GM21367 (cell line): Measurements from ENCODE around the gene LRRC45.

ENCODE experiments used
- ATAC-seq: cut with Tn5 transposase; IDR thresholded peaks from one replicate; pipeline ENCODE4 v1.9.1; 2021; ENCODE audit not compliant: unreplicated experiment

The LRRC45 gene

DNA sequence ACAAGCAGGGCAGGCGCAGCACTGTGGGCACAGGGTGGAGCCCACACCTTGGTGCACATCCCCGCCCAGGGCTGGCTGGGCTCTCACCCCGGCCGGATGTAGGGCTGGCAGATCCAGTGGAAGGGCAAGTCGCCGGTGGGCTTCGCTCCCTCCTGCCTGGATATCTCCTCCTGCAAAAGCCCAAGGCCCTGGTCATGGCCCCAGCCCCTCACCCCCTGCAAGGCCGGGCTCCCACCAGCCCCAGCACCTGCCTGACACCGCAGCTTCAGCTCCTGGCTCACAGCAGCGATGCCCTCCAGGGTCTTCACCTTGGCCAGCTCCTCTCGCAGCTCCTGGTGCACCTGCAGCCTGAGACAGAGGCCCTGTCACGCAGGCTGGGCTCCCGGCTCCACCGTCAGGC, 37.5 kb downstream of the LRRC45 start:
- no peak for ATAC-seq

DNA sequence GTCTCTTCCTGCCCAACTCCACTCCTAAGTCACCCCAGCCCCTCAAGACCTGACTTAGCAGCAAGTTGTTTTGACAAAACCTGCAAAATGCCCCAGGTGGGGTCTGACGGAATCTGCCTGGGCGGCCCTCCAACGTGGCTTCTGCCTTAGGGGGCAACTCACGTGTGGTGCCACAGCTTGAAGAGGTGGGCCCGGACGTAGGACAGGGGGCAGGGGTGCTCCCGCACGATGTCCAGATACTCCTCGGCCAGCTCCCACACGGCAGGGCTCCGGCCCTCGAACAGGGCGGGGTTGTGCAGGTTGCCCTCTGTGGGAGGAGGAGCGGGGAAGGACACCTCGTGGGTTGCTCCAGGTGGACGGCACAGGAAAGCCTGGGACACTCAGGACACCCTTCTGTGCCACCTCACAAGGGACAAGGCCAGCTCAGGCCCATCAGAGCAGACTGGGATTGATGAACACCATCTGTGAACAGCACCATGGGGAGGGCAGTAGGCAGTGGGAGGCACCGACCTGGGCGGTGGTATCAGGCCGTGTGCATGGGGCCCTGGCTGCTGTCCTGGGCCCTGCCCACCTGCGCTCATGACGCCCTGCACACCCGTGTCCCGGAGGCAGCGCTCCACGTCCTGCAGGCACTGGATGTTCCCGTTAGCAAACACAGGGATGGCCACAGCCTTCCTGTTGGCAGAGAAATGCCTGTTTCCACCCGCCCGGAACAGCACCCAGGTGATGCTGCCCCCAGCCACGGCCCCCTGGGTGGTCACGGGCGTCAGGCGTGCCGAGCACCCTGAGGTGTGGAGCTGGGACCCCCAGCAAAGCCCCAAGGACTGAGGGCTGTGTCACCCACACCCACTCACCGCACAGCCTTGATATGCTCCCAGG, 38.2 kb downstream of the LRRC45 start:
- ATAC-seq, result no peak

DNA sequence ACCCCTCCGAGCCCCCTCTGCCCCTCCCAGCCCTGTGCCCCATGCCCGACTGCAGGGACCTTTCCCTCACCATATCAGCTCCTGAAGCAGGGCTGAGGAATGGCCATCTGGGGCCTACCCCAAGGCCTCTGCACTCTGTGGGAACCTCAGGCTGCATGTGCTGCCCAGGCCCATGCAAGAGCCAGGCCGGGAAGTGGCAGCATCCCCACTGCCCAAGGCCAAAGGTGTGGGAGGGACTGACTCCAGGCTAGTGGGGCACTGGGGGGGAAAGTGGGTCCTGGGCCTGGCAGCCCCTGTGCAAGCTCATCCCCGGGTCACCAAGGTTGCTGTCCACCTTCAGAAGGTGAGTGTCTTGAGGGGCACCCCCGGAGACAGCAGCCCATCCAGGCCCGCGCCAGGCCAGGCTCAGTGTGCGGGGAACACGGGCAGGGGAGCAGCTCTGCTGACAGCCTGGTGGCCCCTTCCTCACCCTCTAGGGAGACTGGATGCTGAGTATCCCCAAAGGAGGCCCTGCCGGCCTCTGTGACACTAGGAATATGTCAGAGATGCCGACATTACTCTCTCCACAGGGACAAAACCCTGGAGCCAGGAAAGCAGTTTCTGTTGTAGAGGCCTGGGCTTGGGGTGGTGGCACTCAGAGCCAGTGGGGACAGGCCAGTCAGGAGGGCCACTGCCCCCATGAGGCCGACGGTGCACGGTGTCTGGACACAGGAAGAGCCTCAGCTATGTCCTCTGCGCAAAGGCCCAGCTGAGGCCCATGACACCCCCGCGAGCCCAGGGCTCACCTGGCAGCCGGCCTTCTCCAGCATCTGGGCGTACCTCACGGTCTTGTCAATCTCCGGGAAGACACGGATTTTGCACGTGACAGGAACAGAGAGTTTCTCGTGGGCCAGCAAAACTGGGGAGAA, 39.2 kb downstream of the LRRC45 start:
- no peak for ATAC-seq

DNA sequence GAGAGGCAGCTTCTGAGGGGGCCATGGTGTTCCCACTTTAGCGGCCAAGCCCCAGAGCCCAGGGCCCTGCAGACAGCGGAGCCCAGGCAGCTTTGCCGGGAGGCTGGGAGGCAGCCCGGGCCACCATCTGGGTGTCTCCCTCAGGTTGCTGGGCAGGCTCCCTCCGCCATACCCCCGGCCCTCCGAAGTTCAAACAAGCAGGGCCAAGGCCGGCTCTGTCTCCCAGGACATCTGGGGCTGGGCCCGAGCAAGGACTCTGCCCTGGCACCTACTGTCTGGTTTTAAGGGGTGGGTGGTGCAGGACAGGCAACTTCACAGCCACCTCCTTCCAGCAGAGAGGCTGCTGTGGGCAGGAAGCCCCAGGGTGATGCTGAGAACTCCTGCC, 39.9 kb downstream of the LRRC45 start:
- no peak for ATAC-seq

DNA sequence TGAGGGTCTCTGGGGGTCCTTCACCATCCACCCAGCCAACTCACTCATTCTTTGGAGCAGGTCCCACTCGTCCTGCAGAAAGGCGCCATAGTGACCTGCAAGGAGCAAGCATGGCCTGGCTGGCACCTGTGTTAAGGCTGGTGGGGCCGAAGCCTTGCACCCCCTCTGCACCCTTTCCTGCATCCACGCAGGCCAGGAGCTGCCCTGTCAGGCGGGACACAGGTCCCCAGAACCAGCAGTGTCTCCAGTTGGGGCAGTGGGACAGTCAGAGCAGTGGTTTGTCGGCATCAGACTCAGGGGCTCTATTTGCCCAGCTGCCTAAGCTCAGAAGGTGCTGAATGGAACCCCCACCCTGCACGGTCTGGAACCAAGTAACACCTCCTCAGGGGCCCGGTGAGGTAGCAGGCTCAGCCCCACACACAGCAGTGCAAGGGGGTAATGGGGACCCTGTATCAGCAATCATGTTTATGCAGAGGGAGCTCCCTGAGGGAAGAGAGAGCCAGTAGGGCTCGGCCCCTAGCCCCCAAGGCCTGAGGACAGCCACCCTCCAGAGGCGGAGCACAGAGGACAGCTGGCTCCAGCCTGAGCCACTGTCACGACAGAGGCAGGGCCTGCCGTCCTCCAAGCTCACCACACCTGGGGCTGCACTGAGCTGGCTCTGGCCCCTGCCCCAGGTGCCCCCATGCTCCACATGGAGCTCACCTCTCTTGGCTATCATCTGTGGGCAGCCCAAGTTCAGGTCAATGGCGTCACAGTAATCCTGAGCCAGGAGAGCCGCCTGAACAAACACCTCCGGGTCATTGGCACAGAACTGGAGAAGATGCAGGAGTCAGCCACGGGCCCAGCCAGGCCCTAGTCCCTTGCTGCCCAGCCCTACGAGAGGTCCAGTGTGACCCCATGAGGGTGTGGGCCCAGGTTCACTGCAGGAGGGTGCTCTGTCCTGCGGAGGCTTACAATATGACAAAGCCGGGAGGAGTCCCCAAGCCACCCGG, 40.6 kb downstream of the LRRC45 start:
- ATAC-seq, result no peak

DNA sequence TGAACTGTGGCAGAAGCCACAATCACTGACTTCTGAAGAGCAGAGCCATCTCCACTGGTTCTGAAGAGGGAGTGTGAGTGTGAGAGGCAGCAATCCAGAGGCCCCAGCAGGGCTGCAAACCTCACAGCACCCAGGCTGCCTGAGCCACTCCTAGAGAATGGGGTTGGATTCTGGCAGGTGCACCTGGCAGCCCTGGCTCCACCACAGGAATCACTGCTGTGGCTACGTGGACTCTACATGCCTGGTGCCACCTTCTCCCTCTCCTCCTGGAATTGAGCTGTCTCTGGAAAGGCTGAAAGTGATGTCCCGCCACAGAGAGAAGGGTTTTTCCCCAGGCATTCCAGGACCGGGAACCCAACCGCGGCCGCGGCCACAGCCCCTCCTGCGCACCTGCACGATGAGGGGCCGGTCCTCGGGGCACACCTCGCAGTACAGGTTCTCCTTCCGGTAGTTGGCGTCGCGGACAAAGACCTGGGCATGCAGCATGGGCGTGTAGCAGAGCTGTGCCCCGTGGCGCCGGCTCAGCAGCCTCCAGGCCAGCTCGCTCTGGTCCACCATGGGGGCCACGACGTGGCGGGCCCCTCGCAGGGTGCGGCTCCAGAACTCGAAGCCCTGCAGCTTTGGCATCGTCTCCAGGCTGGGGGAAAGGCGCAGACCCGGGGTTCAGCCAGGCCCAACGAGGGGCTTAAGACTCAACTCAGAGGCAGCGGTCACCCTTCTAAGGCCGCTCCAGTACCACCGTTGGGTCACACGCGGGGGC, 41.5 kb downstream of the LRRC45 start:
- ATAC-seq, result no peak

DNA sequence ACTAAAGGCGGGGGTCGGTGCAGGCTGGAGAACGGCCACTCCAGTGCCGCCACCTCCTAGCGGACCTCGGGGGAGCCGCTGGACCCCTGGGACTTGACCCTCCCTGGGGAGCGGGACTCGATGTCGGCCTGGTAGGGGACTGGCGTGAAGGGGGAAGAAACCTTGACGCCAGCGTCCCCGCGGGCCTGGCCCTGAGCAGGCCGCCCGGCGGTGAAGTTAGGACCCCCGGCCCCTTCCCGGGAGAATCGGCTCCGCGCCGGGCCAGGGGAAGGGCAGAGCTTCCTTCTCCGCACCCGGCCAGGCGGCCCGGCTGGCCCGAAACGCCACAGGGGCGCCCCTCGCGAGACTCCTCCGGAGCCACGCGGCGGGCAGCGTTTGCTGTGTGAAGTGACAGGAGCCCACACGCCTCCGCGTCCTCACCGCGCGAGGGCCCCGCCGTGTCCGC, 42.1 kb downstream of the LRRC45 start:
- no peak for ATAC-seq

DNA sequence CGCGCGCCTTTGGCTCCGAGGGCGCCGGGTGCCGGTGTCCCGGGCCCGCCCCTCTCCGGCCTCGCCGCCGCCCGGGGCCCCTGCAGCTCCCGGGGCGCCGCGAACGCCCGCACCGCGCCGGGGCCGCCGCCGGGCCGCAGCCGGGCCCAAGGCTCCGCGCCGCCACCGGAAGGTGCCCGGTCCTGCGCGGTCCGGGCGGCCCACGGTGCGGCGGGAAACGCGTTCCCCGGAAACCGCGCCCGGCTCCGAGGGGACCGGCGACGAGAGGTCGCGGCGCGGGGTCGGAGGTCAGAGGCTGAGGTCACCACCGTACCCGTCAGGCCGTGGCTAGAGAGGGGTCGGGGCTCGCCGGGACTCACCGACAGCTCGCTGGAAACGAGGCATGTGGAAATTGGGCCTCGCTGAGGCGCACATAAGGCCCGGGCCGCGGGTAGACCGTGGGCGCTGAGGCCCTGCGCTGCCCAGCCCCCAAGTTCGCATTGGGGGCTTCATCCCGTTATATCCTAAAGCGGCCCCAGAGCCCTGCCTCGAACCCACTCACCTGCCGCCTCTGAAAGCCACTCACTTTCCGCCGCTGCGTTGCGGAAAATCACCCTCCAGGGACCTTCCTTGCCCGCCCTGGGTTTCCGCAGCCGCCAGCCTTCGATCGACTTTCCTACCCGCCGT, 42.7 kb downstream of the LRRC45 start, which contains the start of gene DUS1L:
DUS1L (minus strand) TSS at position 167 of the 666 bp plus-strand sequence. CDS start 745 bp downstream, outside the sequence.
- ATAC-seq, result no peak

DNA sequence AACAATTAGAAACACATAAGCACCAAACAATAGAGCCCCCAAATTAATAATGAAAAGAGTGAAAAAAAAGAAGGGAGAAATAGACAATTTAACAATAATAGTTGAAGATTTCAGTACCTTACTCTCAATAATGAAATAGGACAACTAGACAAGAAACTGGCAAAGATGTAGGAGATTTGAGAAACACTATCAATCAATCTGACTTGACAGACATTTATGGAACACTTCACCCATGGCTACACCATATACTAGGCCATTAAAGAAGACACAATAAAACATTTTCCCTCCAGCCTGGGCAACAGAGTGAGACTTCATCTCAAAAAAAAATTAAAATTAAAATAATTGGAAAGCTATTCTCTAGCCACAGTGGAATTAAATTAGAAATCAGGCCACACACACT, 47.5 kb downstream of the LRRC45 start:
- no peak for ATAC-seq

DNA sequence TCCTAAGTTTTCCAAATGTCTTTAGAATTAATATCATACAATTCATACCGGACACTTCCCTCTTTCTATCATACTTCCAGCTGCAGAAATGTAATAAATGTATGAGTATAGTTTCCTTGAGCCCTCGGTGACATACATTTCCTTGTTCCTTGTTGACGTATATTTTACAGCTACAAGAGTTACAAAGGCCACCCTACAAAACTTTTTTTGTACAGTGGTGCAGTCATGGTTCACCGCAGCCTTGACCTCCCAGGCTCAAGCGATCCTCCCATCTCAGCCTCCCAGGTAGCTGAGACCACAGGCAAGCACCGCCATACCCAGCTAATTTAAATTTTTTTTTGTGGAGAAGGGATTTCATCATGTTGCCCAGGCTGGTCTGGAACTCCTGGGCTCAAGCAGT, 49.7 kb downstream of the LRRC45 start:
- no peak for ATAC-seq

DNA sequence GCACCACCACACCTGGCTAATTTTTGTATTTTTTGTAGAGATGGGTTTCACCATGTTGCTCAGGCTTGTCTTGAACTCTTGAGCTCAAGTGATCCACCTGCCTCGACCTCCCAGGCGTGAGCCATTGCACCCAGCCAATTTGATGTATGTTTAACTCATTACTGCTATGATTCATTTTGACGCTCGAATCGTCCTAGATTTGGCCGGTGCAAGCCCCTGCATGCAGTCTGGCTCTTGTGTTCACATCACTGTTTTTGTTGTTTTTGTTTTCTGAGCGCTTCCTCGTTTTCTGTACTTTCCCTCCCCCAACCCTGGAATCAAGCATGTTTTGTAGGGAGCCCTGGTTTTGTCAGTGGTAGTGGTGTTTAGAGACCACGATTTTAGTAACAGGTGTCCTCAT, 50.3 kb downstream of the LRRC45 start:
- no peak for ATAC-seq

DNA sequence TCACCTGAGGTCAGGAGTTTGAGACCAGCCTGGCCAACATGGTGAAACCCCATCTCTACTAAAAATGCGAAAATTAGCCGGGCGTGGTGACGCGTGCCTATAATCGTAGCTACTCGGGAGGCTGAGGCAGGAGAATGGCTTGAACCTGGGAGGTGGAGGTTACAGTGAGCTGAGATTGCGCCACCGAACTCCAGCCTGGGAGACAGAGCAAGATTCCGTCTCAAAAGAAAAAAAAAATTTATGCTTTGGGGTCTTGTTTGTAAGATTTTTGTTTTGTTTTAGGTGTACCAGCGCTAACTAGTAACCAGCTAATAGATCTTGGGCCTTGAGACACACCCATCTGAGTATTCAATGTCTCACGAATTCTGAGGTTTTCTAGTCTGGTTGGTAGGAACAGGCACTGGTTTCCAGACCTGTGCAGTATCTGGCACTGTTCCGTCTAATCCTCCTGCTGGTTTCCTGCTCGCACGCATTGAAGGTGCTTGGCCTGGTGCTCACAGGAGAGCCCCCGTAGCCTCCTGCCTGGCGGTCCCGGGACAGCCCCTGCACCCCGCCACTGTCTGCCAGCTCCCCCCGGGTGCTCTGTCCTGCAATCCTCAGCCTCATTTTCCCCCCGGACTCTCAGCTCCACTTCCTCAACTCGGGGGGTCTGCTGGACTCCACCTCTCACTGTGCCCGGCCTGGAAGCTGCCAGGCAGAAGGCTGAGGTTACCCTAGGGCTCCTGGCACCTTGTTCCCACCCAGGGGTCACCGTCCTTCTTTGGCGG, 53.1 kb downstream of the LRRC45 start:
- ATAC-seq, result no peak

DNA sequence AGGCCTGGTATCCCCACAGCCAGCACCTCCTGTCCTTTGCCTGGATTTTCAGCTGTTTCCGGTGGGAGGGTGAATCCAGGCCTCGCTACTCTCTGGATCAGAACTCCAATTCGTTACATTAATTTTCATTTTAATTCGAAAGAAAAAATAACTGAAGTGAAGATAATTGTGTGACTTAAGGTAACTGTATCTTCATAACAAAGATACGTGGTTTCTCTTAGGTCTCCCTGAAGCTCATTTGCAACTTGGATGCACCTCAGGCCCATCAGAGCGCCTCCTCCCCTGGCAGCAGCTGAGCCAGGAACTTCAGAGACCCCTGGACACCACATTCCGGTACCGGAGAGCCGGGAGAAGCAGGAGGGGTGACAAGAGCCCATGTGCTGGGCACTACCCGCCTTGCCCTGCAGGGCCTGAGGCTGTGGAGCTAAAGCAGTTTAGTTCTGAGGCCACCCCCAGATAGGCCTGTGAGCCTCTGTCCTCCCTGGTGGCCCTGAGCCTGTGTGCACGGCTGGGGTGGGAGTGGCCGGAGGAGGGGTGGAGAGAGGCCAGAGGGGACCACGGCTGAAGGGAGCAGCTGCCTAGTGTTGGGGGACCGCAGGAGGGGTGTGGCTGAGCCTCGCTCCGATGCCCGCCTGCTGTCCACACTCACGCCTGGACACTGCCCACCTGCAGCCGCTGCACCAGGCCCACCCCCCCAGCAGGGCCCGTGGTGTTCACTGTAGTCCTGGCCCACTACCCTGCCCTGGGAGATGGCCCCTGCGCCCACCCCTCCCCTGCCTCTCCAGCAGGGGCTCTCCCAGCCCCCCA, 53.9 kb downstream of the LRRC45 start:
- no peak for ATAC-seq

DNA sequence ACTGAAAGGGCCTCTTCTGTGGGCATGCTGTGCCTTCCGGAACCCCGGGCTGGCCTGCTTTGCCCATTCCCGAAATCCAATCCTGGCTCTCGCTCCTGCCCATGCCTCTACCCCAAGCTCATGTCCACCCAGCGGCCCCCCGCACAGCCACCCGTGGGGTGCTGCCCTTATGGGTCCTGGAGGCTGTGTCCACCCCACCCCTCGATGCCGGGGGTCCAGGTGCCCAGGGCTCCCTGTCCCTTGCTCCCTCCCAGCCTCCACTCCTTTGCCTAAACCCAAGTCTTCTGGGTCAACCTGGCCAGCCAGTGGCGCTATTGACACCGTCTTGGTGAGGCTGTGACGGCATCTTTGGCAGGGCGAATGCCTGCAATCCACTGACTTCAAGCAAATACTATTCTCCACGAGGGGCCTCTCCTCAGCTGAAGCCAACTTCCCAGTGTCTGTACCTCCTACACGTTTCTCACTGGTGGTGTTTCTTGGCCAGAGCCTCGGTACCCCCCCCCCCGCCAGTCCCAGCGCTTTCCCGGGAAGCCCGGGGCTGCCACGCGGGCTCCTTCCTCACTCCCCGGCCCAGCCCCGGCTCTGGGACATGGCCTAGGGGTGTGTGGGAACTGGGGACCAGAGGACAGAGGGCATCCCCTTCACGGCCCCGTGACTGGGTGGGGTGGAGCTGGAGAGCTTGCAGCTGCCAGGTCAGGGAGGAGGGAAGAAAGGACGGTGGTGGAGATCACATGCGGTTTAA, 54.7 kb downstream of the LRRC45 start:
- no peak for ATAC-seq

DNA sequence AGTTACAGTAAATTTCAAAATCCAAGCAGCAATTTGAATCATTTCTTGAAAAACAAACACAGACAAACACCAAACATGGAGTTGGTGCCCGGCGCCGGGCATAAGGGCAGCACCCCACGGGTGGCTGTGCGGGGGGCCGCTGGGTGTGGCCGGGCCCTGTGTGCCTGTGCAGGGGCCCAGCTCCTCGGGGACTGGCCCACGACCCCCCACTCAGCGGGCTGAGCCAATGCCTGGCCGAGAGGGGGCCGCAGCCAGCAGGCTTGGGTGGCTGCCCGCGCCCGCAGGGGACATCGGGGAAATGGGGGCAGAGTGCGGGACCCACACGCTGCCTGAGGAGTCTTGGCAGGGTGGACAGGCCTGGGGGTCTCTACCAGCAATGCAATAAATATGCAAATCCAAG, 55.3 kb downstream of the LRRC45 start:
- ATAC-seq, result no peak

DNA sequence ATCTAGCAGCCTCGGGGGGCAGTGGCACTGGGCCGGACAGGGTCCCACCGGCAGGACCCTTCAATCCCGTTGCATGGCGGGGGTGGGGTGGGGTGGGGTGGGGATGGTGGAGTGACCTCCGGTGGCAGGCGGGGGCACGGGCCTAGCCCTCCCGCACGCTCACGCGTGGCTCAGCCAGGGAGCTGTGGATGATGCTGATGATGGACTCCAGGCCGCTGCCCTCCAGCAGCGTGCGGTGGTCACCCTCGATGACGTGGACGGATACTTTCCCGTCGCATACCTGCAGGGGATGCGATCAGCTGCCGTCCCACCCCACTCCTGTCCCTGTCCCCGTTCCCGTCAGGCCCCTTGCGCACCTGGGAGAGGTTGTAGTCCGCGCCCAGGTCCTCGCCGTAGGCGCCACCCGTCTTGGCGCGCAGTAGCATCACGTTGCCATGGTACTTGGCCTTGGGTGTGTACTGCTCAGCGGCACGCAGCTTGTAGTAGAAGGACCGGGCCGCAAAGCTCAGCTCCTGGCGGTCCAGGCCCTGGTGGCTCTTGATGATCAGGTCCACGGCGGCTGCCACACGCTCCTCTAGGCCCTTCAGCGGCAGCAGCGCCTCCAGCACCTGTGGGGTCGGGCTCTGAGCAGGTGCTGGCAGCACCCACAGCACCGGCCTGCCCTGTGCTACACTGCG, 56.0 kb downstream of the LRRC45 start:
- no peak for ATAC-seq
